WTC11 (cell line): ENCODE measurements around the gene BUD23. TPM values are rescaled to one million over a fixed set of nuclear protein-coding genes. Genes with fewer than 3 reads are reported as not detected.
"Not testable (repeated sequence)": the region's sequence is repeated elsewhere in the genome, so short reads cannot be mapped to it uniquely, and the experiment has no call there.

ENCODE experiments used
- ATAC-seq: fragments of 200-7000 bp; cut with Tn5 transposase; 2 replicates; pipeline ENCODE4 v1.10.0; 2021; ENCODE audit warnings: mild to moderate bottlenecking, moderate library complexity
- CTCF ChIA-PET: fragments of 300-600 bp; sonication (Branson Sonifier 250); formaldehyde crosslinking; loops from one replicate; lab custom pipeline; 2021; ENCODE audit warnings: antibody characterized with exemption; lab: Charles Lee
- POLR2A ChIA-PET: fragments of 350-600 bp; sonication (Branson Sonifier 250); formaldehyde crosslinking; loops from one replicate; lab custom pipeline; 2021; ENCODE audit warnings: antibody characterized with exemption; lab: Charles Lee
- DNase-seq: peaks from one replicate; pipeline ENCODE4 v3.0.0; 2021; ENCODE audit warnings: low spot score
- H3K27ac Mint-ChIP-seq: 2 replicates; pipeline ENCODE4 v1.8.0; 2021; ENCODE audit warnings: mixed read lengths
- H3K27me3 Mint-ChIP-seq: 2 replicates; pipeline ENCODE4 v1.8.0; 2021; ENCODE audit warnings: low read depth, mild to moderate bottlenecking, moderate library complexity, mixed read lengths
- H3K36me3 Mint-ChIP-seq: 2 replicates; pipeline ENCODE4 v1.8.0; 2021; ENCODE audit warnings: mixed read lengths
- H3K4me1 Mint-ChIP-seq: 2 replicates; pipeline ENCODE4 v1.8.0; 2022; ENCODE audit warnings: mixed read lengths
- H3K4me3 Mint-ChIP-seq: 2 replicates; pipeline ENCODE4 v1.8.0; 2021; ENCODE audit warnings: mild to moderate bottlenecking, moderate library complexity, mixed read lengths
- H3K9me3 Mint-ChIP-seq: 2 replicates; pipeline ENCODE4 v1.8.0; 2021; ENCODE audit warnings: mixed read lengths
- AR ChIP-seq: fragments of 250-450 bp; sonication (Bioruptor Pico); IDR thresholded peaks from 2 replicates; pipeline ENCODE4 v1.9.0; 2021; ENCODE audit warnings: mild to moderate bottlenecking
- ATF3 ChIP-seq: sonication (generic); formaldehyde crosslinking; conservative IDR thresholded peaks from 2 replicates; pipeline ENCODE4 v1.8.1; 2022; ENCODE audit warnings: mild to moderate bottlenecking, missing genetic modification reagents
- CBFB ChIP-seq: sonication (generic); formaldehyde crosslinking; IDR thresholded peaks from 2 replicates; pipeline ENCODE4 v1.8.1; 2022; ENCODE audit warnings: mild to moderate bottlenecking, low read depth, missing genetic modification reagents
- CREB1 ChIP-seq: sonication (generic); formaldehyde crosslinking; IDR thresholded peaks from 2 replicates; pipeline ENCODE4 v1.8.0; 2023; ENCODE audit warnings: mild to moderate bottlenecking, missing genetic modification reagents
- CTCF ChIP-seq: fragments of 200-600 bp; IDR thresholded peaks from 2 replicates; pipeline ENCODE4 v1.8.0; 2022; ENCODE audit warnings: antibody characterized with exemption
- ERG ChIP-seq: fragments of 250-450 bp; sonication (Bioruptor Pico); IDR thresholded peaks from 2 replicates; pipeline ENCODE4 v1.8.0; 2021; ENCODE audit warnings: mild to moderate bottlenecking
- ESRRA ChIP-seq: sonication (generic); formaldehyde crosslinking; IDR thresholded peaks from 2 replicates; pipeline ENCODE4 v1.8.1; 2022; ENCODE audit warnings: mild to moderate bottlenecking, missing genetic modification reagents, borderline replicate concordance
- IRF2 ChIP-seq: sonication (generic); formaldehyde crosslinking; IDR thresholded peaks from 2 replicates; pipeline ENCODE4 v1.8.0; 2022; ENCODE audit warnings: low read depth, missing genetic modification reagents, borderline replicate concordance
- JUN ChIP-seq: sonication (generic); formaldehyde crosslinking; IDR thresholded peaks from 2 replicates; pipeline ENCODE4 v1.8.0; 2023; ENCODE audit warnings: mild to moderate bottlenecking, missing genetic modification reagents
- NFYB ChIP-seq: sonication (generic); formaldehyde crosslinking; conservative IDR thresholded peaks from 2 replicates; pipeline ENCODE4 v1.8.0; 2022; ENCODE audit warnings: low read depth, missing genetic modification reagents
- NR2C2 ChIP-seq: sonication (generic); formaldehyde crosslinking; IDR thresholded peaks from 2 replicates; pipeline ENCODE4 v1.8.0; 2022; ENCODE audit warnings: mild to moderate bottlenecking, missing genetic modification reagents
- RORB ChIP-seq: fragments of 250-450 bp; sonication (Bioruptor Pico); IDR thresholded peaks from 2 replicates; pipeline ENCODE4 v1.9.0; 2021; ENCODE audit warnings: mild to moderate bottlenecking
- SOX15 ChIP-seq: fragments of 250-450 bp; sonication (Bioruptor Pico); IDR thresholded peaks from 2 replicates; pipeline ENCODE4 v1.9.0; 2021; ENCODE audit warnings: mild to moderate bottlenecking
- SP1 ChIP-seq: sonication (generic); formaldehyde crosslinking; conservative IDR thresholded peaks from 2 replicates; pipeline ENCODE4 v1.8.1; 2022; ENCODE audit warnings: missing genetic modification reagents
- USF2 ChIP-seq: sonication (generic); formaldehyde crosslinking; IDR thresholded peaks from 2 replicates; pipeline ENCODE4 v1.8.1; 2023; ENCODE audit warnings: mild to moderate bottlenecking, missing genetic modification reagents, moderate library complexity
- ZBTB43 ChIP-seq: sonication (generic); formaldehyde crosslinking; IDR thresholded peaks from 2 replicates; pipeline ENCODE4 v1.8.1; 2023; ENCODE audit warnings: mild to moderate bottlenecking, missing genetic modification reagents
- ZNF121 ChIP-seq: sonication (generic); formaldehyde crosslinking; IDR thresholded peaks from 2 replicates; pipeline ENCODE4 v1.8.0; 2023; ENCODE audit warnings: missing genetic modification reagents
- ZNF317 ChIP-seq: sonication (generic); formaldehyde crosslinking; IDR thresholded peaks from 2 replicates; pipeline ENCODE4 v1.8.1; 2023; ENCODE audit warnings: low read depth, mild to moderate bottlenecking, moderate library complexity, missing genetic modification reagents, borderline replicate concordance
- total RNA-seq: library from RNA; stranded (reverse); gene quantifications from 3 replicates; pipeline ENCODE4 v1.2.3, GENCODE V29; 2021

Gene BUD23
- total RNA-seq, 1 experiment from 2014 or later = 91.9 TPM

- H3K27me3 Mint-ChIP-seq = peaks cover 66% of the 10 kb centered on the region
- peaks cover 15% of the 10 kb centered on the region for H3K4me1 Mint-ChIP-seq
- no peak overlapping the region for H3K4me3 Mint-ChIP-seq
Observed at GRCh38 chr7:73650524-73650923, 32.9 kb upstream of the BUD23 start.

GRCh38 chr7:73652541-73652949, 30.9 kb upstream of the BUD23 start:
- no peak for TF ChIP-seq SP1 (CRISPR knock-in tag)
- no peak for TF ChIP-seq IRF2
- TF ChIP-seq SOX15 (CRISPR knock-in tag) = no peak
- no peak for TF ChIP-seq ESRRA (CRISPR knock-in tag)
- TF ChIP-seq USF2 = no peak
- no peak for TF ChIP-seq ZNF317
- no peak for TF ChIP-seq ERG
- no peak for TF ChIP-seq ZNF121 (CRISPR knock-in tag)
- no peak for TF ChIP-seq AR
- no peak for TF ChIP-seq CBFB (CRISPR knock-in tag)
- TF ChIP-seq ZBTB43 (CRISPR knock-in tag) = no peak
- no peak for TF ChIP-seq CTCF
- TF ChIP-seq, all 79 proteins: peak for 0
- ChIA-PET CTCF (interaction anchor here (1.1 to 2.3 kb wide), 5 partner anchors 13 to 46 kb away, joined by 3 to 10 read pairs (median 4); partner anchors contain the start of gene VPS37D), POLR2A (no interaction called here)
- ATAC-seq = no peak
- Mint-ChIP-seq H3K27ac (no peak overlapping the region), H3K36me3 (no peaks in the 10 kb centered on the region), H3K4me1 (peaks cover 7% of the 10 kb centered on the region), H3K4me3 (no peak overlapping the region), H3K27me3 (peaks cover 46% of the 10 kb centered on the region), H3K9me3 (peaks cover 8% of the 10 kb centered on the region)
- no peak for DNase-seq

More at GRCh38 chr7:73650524-73650923, 32.9 kb upstream of the BUD23 start:
- H3K27ac Mint-ChIP-seq = no peak overlapping the region
- CTCF ChIA-PET = no interaction called here
- TF ChIP-seq ATF3 (no peak), CREB1 (no peak), NR2C2 (CRISPR knock-in tag) (no peak), USF2 (no peak), RORB (CRISPR knock-in tag) (no peak), ERG (no peak), NFYB (no peak), JUN (no peak)
- TF ChIP-seq, all 79 proteins: peak for 0
- DNase-seq (no peak), ATAC-seq (no peak)
- Mint-ChIP-seq H3K9me3 (peaks cover 8% of the 10 kb centered on the region), H3K36me3 (no peaks in the 10 kb centered on the region)
- POLR2A ChIA-PET = no interaction called here

GRCh38 chr7:73655309-73655708, 28.1 kb upstream of the BUD23 start:
- H3K4me1 Mint-ChIP-seq, H3K27ac Mint-ChIP-seq, CTCF ChIA-PET, POLR2A ChIA-PET, ATAC-seq, H3K36me3 Mint-ChIP-seq, H3K4me3 Mint-ChIP-seq, H3K9me3 Mint-ChIP-seq, DNase-seq: not testable (repeated sequence)
- peaks cover 23% of the 10 kb centered on the region for H3K27me3 Mint-ChIP-seq
